Measurements from ENCODE around the gene IRAK2.
"Not testable (repeated sequence)": the region's sequence is repeated elsewhere in the genome, so short reads cannot be mapped to it uniquely, and the experiment has no call there.

IRAK2 gene

GRCh38 chr3:10175334-10175733 lies 10.6 kb downstream of the IRAK2 start:
- Mint-ChIP-seq H3K4me1 (ENCODE audit: low read depth) (peaks cover 16% of the 10 kb centered on the region), H3K36me3 (ENCODE audit: low read depth) (peaks cover 31% of the 10 kb centered on the region)
- H3K27ac Mint-ChIP-seq; H3K4me3 Mint-ChIP-seq; H3K27me3 Mint-ChIP-seq (ENCODE audit: low read depth); H3K9me3 Mint-ChIP-seq: not testable (repeated sequence)

GRCh38 chr3:10176150-10176549 lies 11.4 kb downstream of the IRAK2 start:
- H3K27me3 Mint-ChIP-seq (ENCODE audit: low read depth); H3K4me3 Mint-ChIP-seq; H3K27ac Mint-ChIP-seq; H3K9me3 Mint-ChIP-seq: not testable (repeated sequence)
- H3K36me3 Mint-ChIP-seq (ENCODE audit: low read depth), result peaks cover 24% of the 10 kb centered on the region
- H3K4me1 Mint-ChIP-seq (ENCODE audit: low read depth), result peaks cover 13% of the 10 kb centered on the region

- Mint-ChIP-seq H3K4me1 (ENCODE audit: low read depth) (peaks cover 15% of the 10 kb centered on the region), H3K36me3 (ENCODE audit: low read depth) (peaks cover 26% of the 10 kb centered on the region), H3K27me3 (ENCODE audit: low read depth) (no peaks in the 10 kb centered on the region), H3K4me3 (no peak overlapping the region), H3K27ac (no peak overlapping the region), H3K9me3 (no peaks in the 10 kb centered on the region)
Observed at GRCh38 chr3:10177737-10178136, 13.0 kb downstream of the IRAK2 start.

GRCh38 chr3:10178892-10179291 lies 14.2 kb downstream of the IRAK2 start:
- Mint-ChIP-seq H3K4me3 (no peak overlapping the region), H3K9me3 (no peaks in the 10 kb centered on the region), H3K27me3 (ENCODE audit: low read depth) (no peaks in the 10 kb centered on the region), H3K4me1 (ENCODE audit: low read depth) (peaks cover 15% of the 10 kb centered on the region), H3K36me3 (ENCODE audit: low read depth) (peaks cover 23% of the 10 kb centered on the region), H3K27ac (no peak overlapping the region)

- Mint-ChIP-seq H3K9me3 (no peaks in the 10 kb centered on the region), H3K36me3 (ENCODE audit: low read depth) (peaks cover 26% of the 10 kb centered on the region), H3K27me3 (ENCODE audit: low read depth) (no peaks in the 10 kb centered on the region), H3K4me3 (no peak overlapping the region), H3K27ac (no peak overlapping the region), H3K4me1 (ENCODE audit: low read depth) (peaks cover 17% of the 10 kb centered on the region)
Observed at GRCh38 chr3:10180289-10180688, 15.6 kb downstream of the IRAK2 start.

GRCh38 chr3:10180738-10181295 lies 16.1 kb downstream of the IRAK2 start:
- peaks cover 25% of the 10 kb centered on the region for H3K36me3 Mint-ChIP-seq (ENCODE audit: low read depth)
- H3K27me3 Mint-ChIP-seq (ENCODE audit: low read depth), result no peaks in the 10 kb centered on the region
- peaks cover 19% of the 10 kb centered on the region for H3K4me1 Mint-ChIP-seq (ENCODE audit: low read depth)
- no peaks in the 10 kb centered on the region for H3K9me3 Mint-ChIP-seq
- no peak overlapping the region for H3K27ac Mint-ChIP-seq
- H3K4me3 Mint-ChIP-seq, result no peak overlapping the region

GRCh38 chr3:10182950-10183349 lies 18.2 kb downstream of the IRAK2 start:
- peaks cover 29% of the 10 kb centered on the region for H3K36me3 Mint-ChIP-seq (ENCODE audit: low read depth)
- no peak overlapping the region for H3K4me3 Mint-ChIP-seq
- H3K27ac Mint-ChIP-seq, result no peak overlapping the region
- no peaks in the 10 kb centered on the region for H3K9me3 Mint-ChIP-seq
- peaks cover 36% of the 10 kb centered on the region for H3K4me1 Mint-ChIP-seq (ENCODE audit: low read depth)
- no peaks in the 10 kb centered on the region for H3K27me3 Mint-ChIP-seq (ENCODE audit: low read depth)

GRCh38 chr3:10184250-10184649 lies 19.5 kb downstream of the IRAK2 start:
- H3K27ac Mint-ChIP-seq, result peak overlapping the region; percentile 80
- H3K36me3 Mint-ChIP-seq (ENCODE audit: low read depth), result peaks cover 34% of the 10 kb centered on the region
- no peaks in the 10 kb centered on the region for H3K27me3 Mint-ChIP-seq (ENCODE audit: low read depth)
- H3K4me3 Mint-ChIP-seq, result no peak overlapping the region
- no peaks in the 10 kb centered on the region for H3K9me3 Mint-ChIP-seq
- H3K4me1 Mint-ChIP-seq (ENCODE audit: low read depth), result peaks cover 40% of the 10 kb centered on the region

- H3K27me3 Mint-ChIP-seq (ENCODE audit: low read depth), result no peaks in the 10 kb centered on the region
- H3K27ac Mint-ChIP-seq, result peak overlapping the region; percentile 92
- no peaks in the 10 kb centered on the region for H3K9me3 Mint-ChIP-seq
- H3K4me3 Mint-ChIP-seq, result peak overlapping the region; percentile 66
- H3K36me3 Mint-ChIP-seq (ENCODE audit: low read depth), result peaks cover 31% of the 10 kb centered on the region
- H3K4me1 Mint-ChIP-seq (ENCODE audit: low read depth), result peaks cover 54% of the 10 kb centered on the region
Observed at GRCh38 chr3:10185804-10186762, 21.4 kb downstream of the IRAK2 start.

GRCh38 chr3:10187290-10187876 lies 22.7 kb downstream of the IRAK2 start:
- Mint-ChIP-seq H3K27ac (peak overlapping the region; percentile 85), H3K9me3 (no peaks in the 10 kb centered on the region), H3K4me1 (ENCODE audit: low read depth) (peaks cover 63% of the 10 kb centered on the region), H3K36me3 (ENCODE audit: low read depth) (peaks cover 34% of the 10 kb centered on the region), H3K4me3 (peak overlapping the region; percentile 59), H3K27me3 (ENCODE audit: low read depth) (no peaks in the 10 kb centered on the region)

- peak overlapping the region; percentile 85 for H3K27ac Mint-ChIP-seq
- peaks cover 68% of the 10 kb centered on the region for H3K4me1 Mint-ChIP-seq (ENCODE audit: low read depth)
- no peaks in the 10 kb centered on the region for H3K27me3 Mint-ChIP-seq (ENCODE audit: low read depth)
Observed at GRCh38 chr3:10187944-10188343, 23.2 kb downstream of the IRAK2 start.

GRCh38 chr3:10188804-10189556 lies 24.3 kb downstream of the IRAK2 start:
- H3K36me3 Mint-ChIP-seq (ENCODE audit: low read depth), result peaks cover 34% of the 10 kb centered on the region
- H3K4me1 Mint-ChIP-seq (ENCODE audit: low read depth), result peaks cover 77% of the 10 kb centered on the region
- no peaks in the 10 kb centered on the region for H3K9me3 Mint-ChIP-seq
- H3K4me3 Mint-ChIP-seq, result peak overlapping the region; percentile 72
- H3K27me3 Mint-ChIP-seq (ENCODE audit: low read depth), result no peaks in the 10 kb centered on the region
- peak overlapping the region; percentile 93 for H3K27ac Mint-ChIP-seq

More at GRCh38 chr3:10187944-10188343, 23.2 kb downstream of the IRAK2 start:
- H3K9me3 Mint-ChIP-seq, result no peaks in the 10 kb centered on the region
- H3K4me3 Mint-ChIP-seq, result no peak overlapping the region
- H3K36me3 Mint-ChIP-seq (ENCODE audit: low read depth), result peaks cover 34% of the 10 kb centered on the region

GRCh38 chr3:10189557-10190354 lies 25.0 kb downstream of the IRAK2 start:
- H3K27ac Mint-ChIP-seq, result peak overlapping the region; percentile 93
- H3K4me1 Mint-ChIP-seq (ENCODE audit: low read depth), result peaks cover 80% of the 10 kb centered on the region
- peak overlapping the region; percentile 72 for H3K4me3 Mint-ChIP-seq
- no peaks in the 10 kb centered on the region for H3K9me3 Mint-ChIP-seq
- H3K27me3 Mint-ChIP-seq (ENCODE audit: low read depth), result no peaks in the 10 kb centered on the region
- peaks cover 34% of the 10 kb centered on the region for H3K36me3 Mint-ChIP-seq (ENCODE audit: low read depth)

All from T-helper 1 cell treated with Interleukin-12 subunit alpha and Interleukin-12 subunit beta and Interleukin-4 antibody, amounts not matched to agents 30 μg/mL and 1 μg/mL, for 36 hours (primary cell).